ENCODE results near the gene ATP9A.

DNA sequence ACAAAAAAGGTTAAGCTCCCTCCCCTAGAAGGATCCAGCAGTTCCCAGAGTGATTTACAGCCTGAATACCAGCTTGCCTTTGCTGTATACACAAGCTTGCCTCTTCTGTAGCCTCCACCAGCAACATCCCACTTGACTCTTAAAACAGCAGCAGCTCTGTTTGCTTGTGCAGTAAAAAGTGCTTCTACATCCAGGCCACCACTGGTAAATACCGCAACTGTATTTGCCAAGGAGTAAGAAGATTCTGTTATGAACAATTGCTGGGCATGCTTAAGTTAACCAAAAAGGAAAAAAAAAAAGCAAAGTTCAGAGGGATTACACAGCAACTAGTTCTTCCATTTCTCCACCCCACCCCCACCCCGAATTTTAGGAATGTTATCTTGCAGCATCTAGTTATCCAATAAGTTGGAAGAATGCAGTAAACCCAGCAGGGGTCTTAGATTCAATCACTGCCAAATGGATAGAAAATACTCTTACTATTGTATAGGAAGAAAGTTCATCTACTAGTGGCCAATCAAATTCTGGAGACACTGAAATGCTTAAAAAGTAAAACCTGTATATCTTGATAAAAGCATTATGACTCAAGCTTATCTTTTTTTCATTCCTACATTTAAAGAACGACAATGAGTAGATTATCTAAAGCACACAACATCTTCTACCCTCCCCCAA is 29.3 kb upstream of the ATP9A start:
- TF ChIP-seq, protein P1, sequence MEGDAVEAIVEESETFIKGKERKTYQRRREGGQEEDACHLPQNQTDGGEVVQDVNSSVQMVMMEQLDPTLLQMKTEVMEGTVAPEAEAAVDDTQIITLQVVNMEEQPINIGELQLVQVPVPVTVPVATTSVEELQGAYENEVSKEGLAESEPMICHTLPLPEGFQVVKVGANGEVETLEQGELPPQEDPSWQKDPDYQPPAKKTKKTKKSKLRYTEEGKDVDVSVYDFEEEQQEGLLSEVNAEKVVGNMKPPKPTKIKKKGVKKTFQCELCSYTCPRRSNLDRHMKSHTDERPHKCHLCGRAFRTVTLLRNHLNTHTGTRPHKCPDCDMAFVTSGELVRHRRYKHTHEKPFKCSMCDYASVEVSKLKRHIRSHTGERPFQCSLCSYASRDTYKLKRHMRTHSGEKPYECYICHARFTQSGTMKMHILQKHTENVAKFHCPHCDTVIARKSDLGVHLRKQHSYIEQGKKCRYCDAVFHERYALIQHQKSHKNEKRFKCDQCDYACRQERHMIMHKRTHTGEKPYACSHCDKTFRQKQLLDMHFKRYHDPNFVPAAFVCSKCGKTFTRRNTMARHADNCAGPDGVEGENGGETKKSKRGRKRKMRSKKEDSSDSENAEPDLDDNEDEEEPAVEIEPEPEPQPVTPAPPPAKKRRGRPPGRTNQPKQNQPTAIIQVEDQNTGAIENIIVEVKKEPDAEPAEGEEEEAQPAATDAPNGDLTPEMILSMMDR (IDR thresholded peaks at IDR 0.05; ENCODE audit: low read depth, low read length, poor library complexity, severe bottlenecking): no peak
- TF ChIP-seq EZH2phosphoT487 (IDR thresholded peaks at IDR 0.05; ENCODE audit: borderline replicate concordance, low read length): no peak

Data from DOHH2 (cell line).